Left ventricle myocardium superior (tissue), 1 donor: ENCODE measurements around the gene MLYCD. TPM values are rescaled to one million over a fixed set of nuclear protein-coding genes. Genes with fewer than 3 reads are reported as not detected.
"Not testable (repeated sequence)": the region's sequence is repeated elsewhere in the genome, so short reads cannot be mapped to it uniquely, and the experiment has no call there.

Source experiments
- ATAC-seq: fragments of 200-7000 bp; cut with Tn5 transposase; one replicate; pipeline ENCODE4 v1.9.1; 2020; ENCODE audit warnings: mild to moderate bottlenecking, moderate library complexity
- DNase-seq: peaks from one replicate; pipeline ENCODE4 v3.0.0-alpha.2; 2020
- intact Hi-C: fragments of 100-400 bp; cut with micrococcal nuclease; formaldehyde crosslinking; loops from one replicate; pipeline ENCODE4 v1.11.0; 2022
- total RNA-seq: library from RNA; stranded (reverse); fragmentation: NEBNext Ultra II Directional; extraction: Animal tissue kit (Norgen Biotek cat#: 25700); gene quantifications from one replicate; pipeline ENCODE4 v1.2.1, GENCODE V29; 2021
- donor health status: DM: no; HTN: yes; CAD: no; lungs with severe emphysema.

The MLYCD gene
- total RNA-seq, 1 donor from 2014 or later: 49.0 TPM

DNA sequence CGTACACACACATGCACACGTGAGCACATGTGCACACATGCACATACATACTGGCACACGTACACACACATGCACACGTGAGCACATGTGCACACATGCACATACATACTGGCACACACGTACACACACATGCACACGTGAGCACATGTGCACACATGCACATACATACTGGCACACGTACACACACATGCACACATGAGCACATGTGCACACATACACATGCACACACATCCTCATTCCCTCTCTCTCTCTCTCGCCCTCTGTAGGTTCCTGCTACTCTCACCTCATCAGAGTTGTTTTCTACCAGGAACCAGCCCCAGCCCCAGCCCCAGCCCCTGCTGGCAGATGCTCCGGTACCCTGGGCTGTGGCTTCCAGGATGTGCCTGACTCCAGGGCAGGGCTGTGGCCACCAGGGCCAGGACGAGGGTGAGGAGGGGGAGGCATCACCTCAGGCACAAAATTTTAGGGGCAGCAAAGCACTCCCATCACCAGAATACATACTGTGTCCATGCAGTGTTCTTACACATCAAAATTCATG, 52.0 kb downstream of the MLYCD start:
- ATAC-seq, intact Hi-C loops: not testable (repeated sequence)
- DNase-seq: peak; percentile 25

DNA sequence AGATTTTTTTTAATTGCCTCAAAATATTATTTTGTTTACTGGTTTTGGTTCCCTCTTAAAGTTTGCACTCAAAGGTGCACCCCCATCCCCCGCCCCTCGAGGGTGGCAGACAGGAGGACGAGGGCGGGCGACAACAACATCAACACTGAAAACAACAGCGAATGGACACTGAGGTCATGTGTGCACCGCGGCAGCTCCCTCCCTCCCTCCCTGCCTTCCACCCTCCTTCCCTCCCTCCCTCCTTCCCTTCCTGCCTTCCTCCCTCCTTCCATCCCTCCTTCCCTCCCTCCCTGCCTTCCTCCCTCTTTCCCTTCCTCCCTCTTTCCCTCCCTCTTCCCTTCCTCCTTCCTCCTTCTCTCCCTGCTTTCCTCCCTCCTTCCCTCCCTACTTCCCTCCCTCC, 52.6 kb downstream of the MLYCD start:
- intact Hi-C loops: no loop called here
- DNase-seq: no peak
- ATAC-seq: no peak

DNA sequence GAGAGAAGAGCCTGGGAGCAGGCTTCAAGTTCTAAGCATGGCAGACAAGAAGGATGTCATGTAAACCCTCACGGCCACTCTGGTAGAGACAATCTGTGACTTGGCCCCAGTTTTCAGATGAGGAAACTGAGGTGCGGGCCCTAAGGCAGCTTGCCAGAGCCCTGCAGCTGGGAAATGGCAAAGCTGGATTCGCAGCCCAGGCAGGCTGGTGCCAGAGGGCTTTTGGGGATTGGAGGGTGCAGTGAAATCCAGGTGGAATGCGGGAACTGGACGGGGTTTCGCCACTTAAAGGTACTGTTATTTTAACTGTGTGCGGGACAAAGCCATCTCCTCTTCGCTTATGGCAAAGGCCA, 53.6 kb downstream of the MLYCD start:
- intact Hi-C loops: no loop called here
- DNase-seq: no peak
- ATAC-seq: no peak

DNA sequence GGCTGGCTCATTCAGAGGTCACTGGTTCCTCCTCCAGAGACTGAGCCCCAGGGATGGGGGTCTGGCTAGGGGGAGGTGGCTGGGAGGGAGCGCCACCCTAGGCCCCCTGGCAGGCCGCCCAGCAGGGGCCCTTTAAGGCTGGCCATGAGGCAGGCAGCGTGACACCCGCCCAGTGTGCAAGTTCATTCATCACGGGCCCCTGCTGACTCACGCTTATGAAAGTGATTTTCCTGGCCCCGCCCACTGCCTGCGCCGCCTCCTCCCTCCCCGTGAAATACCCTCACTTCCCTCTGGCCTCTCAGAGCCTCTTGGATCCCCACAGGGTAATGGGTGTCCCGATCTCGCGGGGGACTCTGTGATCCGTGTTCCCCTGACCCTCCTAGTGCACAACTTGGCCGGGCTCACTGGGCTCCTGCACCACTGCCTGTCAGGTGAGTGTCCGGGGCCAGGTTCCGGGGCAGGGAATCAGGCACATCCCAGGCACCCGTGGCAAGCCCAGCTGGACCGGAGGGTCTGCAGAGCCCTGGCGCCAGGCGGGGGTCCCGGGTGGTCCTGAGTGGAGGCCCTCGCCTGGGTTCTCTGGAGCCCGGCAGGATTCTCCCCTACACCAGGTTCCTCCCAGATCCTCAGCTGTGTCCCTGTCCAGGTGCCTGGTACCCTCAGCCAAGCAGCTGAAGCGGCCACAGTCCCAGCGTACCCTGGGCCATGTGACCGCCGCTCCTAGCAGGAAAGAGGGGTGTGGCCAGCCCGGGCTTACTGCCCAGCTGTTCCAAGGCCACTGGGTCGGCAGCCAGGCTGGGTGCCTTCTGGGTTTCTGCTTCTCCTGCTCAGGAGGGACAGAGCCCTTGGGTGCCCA, 54.3 kb downstream of the MLYCD start, which contains the start of gene OSGIN1:
Gene OSGIN1 (plus strand): TSS at position 301 of the 856 bp plus-strand sequence. CDS start 4,432 bp downstream, outside the sequence.
- DNase-seq: peak; percentile 97
- peak; percentile 92 for ATAC-seq
- intact Hi-C loops: no loop called here

DNA sequence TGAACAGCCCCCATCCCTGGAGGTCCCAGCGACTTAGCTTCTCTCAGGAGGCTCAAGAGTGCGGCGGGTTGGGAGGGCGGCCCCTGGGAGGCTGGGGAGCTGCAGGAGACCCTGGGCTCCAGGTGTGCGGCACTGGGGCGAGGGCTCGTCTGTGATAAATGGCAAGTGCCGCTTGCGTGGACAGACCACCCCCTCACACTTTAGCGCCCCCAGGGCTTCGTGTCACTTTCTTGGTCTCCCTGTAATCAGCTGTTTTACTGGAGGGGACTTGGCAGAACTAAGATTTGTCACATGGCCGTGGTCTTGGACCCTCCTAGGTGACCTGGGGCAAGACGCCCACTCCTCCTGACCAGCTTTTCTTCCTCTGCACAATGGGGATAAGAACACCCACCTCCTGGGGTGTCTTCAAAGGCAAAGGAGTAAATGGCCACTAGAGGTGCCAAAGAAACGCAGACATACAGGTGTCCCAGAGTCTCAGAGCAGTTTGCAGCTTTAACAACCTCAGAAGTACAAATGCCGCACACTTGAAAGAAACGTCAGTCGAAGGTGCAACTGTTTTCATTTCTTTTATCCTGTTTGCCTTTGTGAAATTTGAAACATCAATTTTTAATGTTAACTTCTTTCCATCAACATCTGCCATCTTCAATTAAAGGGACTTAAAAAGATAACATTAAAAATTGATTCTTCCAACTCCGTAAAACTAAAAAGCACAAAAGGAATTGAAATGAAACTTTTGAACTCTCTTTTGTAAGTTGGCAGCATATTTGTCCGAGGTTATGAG, 55.1 kb downstream of the MLYCD start:
- intact Hi-C loops: no loop called here
- DNase-seq (no peak), ATAC-seq (peak; percentile 8)

DNA sequence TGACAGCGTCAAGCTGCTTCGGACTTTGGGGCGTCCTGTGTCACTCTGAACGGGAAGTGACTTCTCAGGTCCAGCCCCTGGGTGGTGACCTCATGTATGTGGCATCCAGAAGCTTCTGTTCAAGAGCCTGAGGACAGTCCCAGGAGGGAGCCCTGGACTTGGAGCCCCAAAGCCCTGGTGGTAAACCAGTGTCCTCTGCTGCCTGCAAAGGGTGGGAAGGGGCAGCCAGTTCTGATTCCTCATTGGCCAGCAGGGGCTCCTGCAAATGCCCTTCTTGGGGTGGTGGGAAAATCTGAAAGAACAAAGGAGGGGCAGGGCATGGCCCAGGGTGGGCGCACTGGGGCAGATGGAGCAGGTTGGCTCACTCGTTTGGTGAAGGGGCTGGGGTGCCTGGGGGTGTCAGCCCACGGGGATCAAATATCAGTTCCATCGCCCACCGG, 55.7 kb downstream of the MLYCD start:
- intact Hi-C loops: no loop called here
- DNase-seq: no peak
- ATAC-seq: peak; percentile 23

DNA sequence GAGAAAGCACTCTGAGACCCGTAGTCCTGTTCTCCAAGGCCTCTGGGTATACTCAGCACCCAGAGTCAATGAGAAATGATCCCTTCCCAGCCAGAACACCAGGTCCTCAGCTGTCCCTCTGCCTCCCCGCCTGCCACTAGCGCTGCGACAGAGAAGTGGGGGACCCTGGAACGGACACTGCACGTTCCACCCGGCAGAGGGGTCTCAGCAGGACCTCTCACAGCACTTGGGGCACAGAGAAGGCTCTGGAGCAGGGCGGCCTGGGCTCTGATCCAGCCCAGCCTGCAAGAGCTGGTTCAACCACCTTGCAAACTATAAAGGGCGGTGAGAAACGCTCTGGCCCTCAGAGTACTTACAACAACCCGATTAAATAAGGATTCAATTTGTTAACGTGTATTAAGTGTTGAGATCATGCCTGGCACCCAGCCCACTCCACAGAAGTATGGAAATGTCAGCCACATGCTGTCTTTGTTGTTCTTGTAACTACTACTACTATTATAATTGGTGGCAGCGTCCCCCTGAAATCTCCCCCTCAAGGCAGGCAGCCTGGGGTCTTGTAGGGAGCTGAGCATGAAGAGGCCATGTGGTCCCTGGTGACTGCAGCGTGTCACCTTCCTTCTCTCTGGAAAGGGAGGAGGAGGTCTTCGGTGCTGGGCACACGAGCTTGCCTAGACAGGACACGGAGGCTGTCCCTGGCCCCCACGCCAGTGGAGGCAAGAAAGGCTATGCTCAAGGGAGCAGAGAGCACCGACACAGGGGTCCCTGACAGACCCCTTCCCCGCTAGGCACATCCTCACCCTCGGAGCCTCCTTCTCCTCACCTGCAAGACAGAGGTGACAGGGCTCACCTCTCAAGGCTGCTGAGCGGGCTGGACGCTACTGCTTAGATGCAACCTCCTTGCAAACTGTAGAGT, 56.6 kb downstream of the MLYCD start:
- no peak for ATAC-seq
- DNase-seq: no peak
- intact Hi-C loops: no loop called here

DNA sequence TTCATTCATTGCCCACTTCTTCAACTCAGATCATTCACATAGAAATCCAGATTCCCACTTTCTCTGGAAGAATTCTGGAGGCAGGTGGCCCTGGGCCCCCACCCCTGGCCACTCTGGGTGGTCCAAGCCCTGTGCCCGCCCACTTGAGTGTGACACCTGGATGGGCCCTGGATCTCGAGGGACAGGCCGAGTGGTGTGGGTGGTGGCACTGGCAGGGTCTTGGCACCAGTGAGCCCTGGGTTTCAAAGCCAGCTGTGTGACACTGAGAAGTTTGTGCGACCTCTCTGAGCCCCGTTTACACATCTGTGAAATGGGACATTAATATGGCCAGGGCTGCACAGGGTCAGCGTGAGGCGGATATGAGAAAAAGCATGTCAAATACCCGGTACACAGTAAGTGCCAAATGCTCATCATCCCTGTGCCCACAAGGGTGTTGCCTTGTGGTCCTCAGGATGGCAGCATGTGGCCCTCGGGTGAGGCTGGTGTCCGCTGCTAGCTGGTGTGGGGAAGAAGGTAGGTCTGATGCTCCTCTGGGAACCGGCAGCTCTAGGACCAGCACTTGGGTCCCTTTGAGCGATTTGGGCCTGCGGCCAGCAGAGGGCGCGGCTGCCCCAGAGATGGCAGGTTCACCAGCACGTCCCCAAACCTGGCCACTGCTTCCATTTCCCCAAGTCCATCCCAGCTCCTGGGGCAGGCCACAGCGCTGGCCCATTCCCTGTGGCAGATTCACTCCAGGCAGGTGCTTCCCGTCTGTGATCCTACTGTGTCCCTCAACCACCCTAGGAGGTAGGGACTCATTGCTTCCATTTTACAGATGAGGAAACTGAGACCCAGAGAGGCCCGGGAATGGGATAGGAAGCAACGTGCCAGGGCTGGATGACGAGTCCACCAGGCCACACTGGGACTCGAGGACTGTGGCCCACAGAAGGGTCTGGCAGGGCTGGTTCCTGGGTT, 57.7 kb downstream of the MLYCD start:
- intact Hi-C loops: no loop called here
- ATAC-seq (peak; percentile 14), DNase-seq (peak; percentile 90)

DNA sequence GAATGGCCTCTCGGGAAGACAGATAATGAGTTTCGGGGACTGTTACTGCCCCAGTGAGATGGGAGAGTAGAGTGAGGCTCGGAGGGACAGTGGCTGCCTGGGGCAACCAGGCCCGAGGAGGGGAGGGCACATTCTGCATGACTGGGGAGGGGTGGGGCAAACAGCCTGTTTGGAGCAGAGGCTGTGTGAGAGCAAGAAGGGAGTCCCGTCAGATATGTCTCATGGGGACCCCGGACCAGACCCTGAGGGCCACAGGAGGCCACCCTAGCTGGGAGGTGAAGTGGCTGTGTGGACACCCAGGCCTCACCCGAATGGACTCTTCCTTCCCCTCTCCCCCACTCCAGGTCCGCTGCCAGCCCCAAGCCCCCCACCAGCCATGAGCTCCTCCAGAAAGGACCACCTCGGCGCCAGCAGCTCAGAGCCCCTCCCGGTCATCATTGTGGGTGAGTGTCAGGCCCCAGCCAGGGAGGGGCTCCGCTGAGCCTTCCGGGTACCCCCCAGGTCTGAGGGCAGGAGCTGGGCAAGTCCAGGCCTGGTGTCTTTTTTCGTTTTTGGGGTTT, 58.5 kb downstream of the MLYCD start:
- DNase-seq (no peak), ATAC-seq (no peak)
- intact Hi-C loops: no loop called here

DNA sequence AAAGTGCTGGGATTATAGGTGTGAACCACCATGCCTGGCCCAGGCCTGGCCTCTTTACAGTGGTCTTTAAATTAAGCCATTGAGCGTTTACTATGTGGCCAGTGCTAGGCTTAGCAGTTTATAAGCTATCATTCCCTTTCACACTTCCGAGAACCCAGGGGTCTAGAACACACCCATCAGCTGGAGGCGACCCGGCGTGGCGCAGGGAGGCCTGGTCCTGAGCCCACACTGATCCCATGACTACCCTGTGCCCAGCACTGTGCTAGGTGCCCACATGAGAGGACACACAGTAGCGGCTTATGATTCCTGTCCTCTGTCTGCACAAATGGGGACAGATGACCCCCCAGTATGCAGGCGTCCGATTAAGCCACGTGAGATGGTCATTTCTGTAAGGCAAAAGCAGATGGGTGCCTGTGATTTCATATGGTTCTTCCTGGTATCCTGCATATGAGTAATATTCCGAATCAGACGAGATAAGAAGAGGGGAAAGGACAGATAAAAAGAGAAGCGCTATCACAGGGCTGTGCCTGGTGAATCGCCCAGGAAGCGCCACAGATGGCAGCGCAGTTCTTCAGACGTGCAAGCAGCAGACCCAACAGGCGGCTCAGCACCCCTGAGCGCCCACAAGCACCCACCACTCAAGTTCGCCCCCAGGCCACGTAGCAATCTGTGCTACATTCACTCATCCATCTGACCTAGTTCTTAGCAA, 59.4 kb downstream of the MLYCD start:
- intact Hi-C loops: no loop called here
- no peak for ATAC-seq
- no peak for DNase-seq

DNA sequence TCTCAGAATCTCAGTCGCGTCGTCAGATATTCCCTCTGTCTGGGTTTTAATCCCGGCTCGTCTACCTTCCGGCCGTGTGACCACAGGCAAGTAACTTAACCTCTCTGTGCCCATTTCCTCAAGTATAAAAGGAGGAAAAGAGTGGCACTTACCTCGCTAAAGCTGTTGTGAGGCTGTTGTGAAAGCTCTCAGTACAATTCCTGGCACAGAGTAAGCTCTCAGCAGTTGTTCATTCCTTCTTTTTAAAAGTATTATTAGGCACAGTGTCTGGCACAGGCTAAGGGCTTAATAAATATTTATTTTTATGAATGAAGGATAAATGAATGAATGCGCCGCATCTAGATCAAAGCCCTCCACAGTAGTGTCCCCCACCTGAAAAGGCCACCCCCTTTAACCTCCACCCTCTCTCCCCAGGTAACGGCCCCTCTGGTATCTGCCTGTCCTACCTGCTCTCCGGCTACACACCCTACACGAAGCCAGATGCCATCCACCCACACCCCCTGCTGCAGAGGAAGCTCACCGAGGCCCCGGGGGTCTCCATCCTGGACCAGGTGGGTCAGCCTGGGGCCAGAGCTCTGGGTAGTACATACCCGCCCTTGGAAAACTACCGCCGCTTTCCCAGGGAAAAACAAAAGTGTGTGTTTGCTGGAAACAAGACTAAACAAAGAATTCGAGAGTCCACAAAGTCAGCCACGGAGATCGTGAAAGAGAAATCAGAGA, 60.1 kb downstream of the MLYCD start:
- DNase-seq (no peak), ATAC-seq (peak; percentile 15)
- intact Hi-C loops: no loop called here

DNA sequence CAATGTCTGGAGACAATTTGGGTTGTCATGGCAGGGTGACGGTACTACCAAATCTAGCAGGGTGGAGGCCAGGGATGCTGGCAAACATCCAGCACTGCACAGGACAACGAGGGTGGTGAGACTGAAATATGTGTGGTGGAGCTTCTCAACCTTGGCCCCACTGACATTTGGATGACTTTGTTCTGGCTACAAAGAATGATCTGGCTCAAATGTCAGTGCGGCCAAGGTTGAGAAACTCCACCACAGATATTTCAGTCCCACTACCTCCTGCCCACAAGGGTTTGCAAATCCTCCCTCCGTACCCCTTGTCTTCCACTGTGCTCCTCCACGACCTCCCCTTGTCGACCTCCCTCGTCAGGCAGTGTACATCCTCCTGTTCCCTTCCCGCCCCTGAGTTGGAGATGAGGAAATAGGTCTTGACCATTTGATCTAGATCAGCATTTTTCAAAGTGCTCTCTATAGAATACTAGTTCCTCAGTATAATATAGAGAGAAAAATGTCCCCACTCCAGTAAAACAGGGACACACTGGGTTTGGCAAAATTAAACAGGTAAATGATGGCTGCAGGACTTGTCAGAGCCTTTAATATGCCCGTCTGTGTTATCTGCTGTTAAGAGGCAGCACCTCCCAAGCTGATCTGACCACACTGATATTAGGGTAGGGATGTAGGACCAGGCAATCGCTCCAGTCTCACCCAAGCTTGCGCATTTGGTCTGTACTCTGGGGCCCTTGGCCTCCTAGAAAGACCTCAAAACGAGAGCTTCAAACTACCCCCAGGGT, 60.9 kb downstream of the MLYCD start:
- ATAC-seq: peak; percentile 42
- intact Hi-C loops: no loop called here
- DNase-seq: peak; percentile 64

DNA sequence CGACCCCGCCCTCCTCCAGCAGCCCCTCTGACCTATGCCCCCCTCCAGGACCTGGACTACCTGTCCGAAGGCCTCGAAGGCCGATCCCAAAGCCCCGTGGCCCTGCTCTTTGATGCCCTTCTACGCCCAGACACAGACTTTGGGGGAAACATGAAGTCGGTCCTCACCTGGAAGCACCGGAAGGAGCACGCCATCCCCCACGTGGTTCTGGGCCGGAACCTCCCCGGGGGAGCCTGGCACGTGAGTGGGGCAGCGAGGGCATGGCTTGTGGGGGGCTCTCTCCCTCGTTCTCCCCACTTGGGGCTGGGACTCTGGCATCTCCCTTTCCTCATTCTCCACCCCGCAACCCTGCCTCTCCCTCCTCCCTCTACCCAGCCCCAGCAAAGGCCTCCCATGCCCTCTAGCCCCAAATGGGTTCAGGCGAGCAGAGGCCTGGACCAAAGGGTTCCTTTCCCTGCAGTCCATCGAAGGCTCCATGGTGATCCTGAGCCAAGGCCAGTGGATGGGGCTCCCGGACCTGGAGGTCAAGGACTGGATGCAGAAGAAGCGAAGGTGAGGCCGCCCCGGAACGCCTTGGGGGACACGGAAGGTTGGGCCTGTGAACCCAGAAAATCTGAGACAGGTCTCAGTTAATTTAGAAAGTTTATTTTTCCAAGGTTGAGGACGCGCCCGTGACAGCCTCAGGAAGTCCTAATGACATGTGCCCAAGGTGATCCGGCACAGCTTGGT, 61.8 kb downstream of the MLYCD start:
- ATAC-seq: no peak
- DNase-seq: no peak
- intact Hi-C loops: no loop called here

DNA sequence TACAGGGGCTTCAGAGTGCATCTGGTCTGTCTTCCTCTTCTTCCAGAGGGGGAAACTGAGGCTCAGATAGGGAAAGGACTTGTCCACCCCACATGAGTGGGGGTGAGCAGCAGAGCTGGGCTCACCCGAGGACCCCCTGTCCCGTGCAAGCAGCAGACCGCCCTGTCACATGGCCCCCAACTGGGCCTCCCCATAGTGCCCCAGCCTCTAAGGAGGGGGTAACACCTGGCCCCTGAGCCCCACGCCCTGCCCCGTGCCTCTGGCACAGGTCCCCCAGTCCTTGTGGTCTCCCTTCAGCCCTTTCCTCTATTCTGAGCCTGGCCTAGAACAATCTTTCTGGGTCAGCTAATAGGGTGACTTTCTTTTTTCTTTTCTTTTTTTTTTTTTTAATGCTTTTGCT, 62.7 kb downstream of the MLYCD start:
- DNase-seq: no peak
- intact Hi-C loops: no loop called here
- ATAC-seq: no peak
